ENCODE results near the gene HS1BP3.

GRCh38 chr2:20653695-20654534 is 3.0 kb upstream of the HS1BP3 start:
- TF ChIP-seq, protein P1, sequence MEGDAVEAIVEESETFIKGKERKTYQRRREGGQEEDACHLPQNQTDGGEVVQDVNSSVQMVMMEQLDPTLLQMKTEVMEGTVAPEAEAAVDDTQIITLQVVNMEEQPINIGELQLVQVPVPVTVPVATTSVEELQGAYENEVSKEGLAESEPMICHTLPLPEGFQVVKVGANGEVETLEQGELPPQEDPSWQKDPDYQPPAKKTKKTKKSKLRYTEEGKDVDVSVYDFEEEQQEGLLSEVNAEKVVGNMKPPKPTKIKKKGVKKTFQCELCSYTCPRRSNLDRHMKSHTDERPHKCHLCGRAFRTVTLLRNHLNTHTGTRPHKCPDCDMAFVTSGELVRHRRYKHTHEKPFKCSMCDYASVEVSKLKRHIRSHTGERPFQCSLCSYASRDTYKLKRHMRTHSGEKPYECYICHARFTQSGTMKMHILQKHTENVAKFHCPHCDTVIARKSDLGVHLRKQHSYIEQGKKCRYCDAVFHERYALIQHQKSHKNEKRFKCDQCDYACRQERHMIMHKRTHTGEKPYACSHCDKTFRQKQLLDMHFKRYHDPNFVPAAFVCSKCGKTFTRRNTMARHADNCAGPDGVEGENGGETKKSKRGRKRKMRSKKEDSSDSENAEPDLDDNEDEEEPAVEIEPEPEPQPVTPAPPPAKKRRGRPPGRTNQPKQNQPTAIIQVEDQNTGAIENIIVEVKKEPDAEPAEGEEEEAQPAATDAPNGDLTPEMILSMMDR (conservative IDR thresholded peaks at IDR 0.05), result no peak
- no peak for TF ChIP-seq EZH2 (IDR thresholded peaks at IDR 0.05; ENCODE audit: low read depth)

Data from PC-9 (cell line).